GM23338 (cell line): ENCODE results near the gene MAP3K14. TPM values are rescaled to one million over a fixed set of nuclear protein-coding genes. Genes with fewer than 3 reads are reported as not detected.
A peak's percentile ranks its signal among the peaks of the same experiment; 100 is the strongest.

Experiments
- ATAC-seq: fragments of 200-7000 bp; cut with Tn5 transposase; 3 replicates; pipeline ENCODE4 v1.9.1; 2020
- DNase-seq: peaks from one replicate; pipeline ENCODE4 v3.0.0-alpha.2; 2015; ENCODE audit warnings: low spot score
- H2AFZ ChIP-seq: fragments of 200-600 bp; sonication (generic); 2 replicates; pipeline ENCODE4 v1.8.0; 2016; ENCODE audit warnings: antibody characterized with exemption, mild to moderate bottlenecking, moderate library complexity
- H3F3A ChIP-seq: fragments of 200-600 bp; sonication (generic); replicated peaks from 2 replicates; pipeline ENCODE4 v1.8.0; 2017; ENCODE audit warnings: antibody characterized with exemption, mixed run types, low read depth
- H3K27ac ChIP-seq: fragments of 200-600 bp; sonication (generic); 2 replicates; pipeline ENCODE4 v1.6.1; 2016; ENCODE audit warnings: low read depth
- H3K27me3 ChIP-seq: fragments of 200-600 bp; sonication (generic); 2 replicates; pipeline ENCODE4 v1.8.0; 2016; ENCODE audit warnings: mild to moderate bottlenecking, mixed run types, moderate library complexity; ENCODE audit not compliant: insufficient read depth
- H3K36me3 ChIP-seq: fragments of 200-600 bp; sonication (generic); 2 replicates; pipeline ENCODE4 v1.8.0; 2016; ENCODE audit warnings: mild to moderate bottlenecking; ENCODE audit not compliant: insufficient read depth
- H3K4me1 ChIP-seq: fragments of 200-600 bp; sonication (generic); 2 replicates; pipeline ENCODE4 v1.8.0; 2016; ENCODE audit warnings: mild to moderate bottlenecking, moderate library complexity; ENCODE audit not compliant: insufficient read depth
- H3K4me2 ChIP-seq: fragments of 200-600 bp; sonication (generic); 2 replicates; pipeline ENCODE4 v1.7.1; 2017; ENCODE audit warnings: mixed run types
- H3K4me3 ChIP-seq: fragments of 200-600 bp; sonication (generic); 2 replicates; pipeline ENCODE4 v1.6.1; 2016; ENCODE audit warnings: mixed run types
- H3K79me2 ChIP-seq: fragments of 200-600 bp; sonication (generic); replicated peaks from 2 replicates; pipeline ENCODE4 v1.8.0; 2017; ENCODE audit warnings: mild to moderate bottlenecking; ENCODE audit not compliant: insufficient read depth
- H3K9me2 ChIP-seq: fragments of 200-600 bp; sonication (generic); 2 replicates; pipeline ENCODE4 v1.8.0; 2017; ENCODE audit not compliant: insufficient read depth
- H4K20me1 ChIP-seq: fragments of 200-600 bp; sonication (generic); replicated peaks from 2 replicates; pipeline ENCODE4 v1.8.0; 2017; ENCODE audit warnings: mild to moderate bottlenecking; ENCODE audit not compliant: insufficient read depth
- H3K27ac Mint-ChIP-seq: 2 replicates; pipeline ENCODE4 v1.8.0; 2020; ENCODE audit warnings: inconsistent platforms, mild to moderate bottlenecking, moderate library complexity, mixed read lengths
- H3K27me3 Mint-ChIP-seq: 3 replicates; pipeline ENCODE4 v1.8.0; 2022; ENCODE audit warnings: low read depth, mild to moderate bottlenecking, moderate library complexity, mixed read lengths, inconsistent platforms; ENCODE audit not compliant: insufficient read depth, poor library complexity
- H3K36me3 Mint-ChIP-seq: 3 replicates; pipeline ENCODE4 v1.8.0; 2021; ENCODE audit warnings: low read depth, mild to moderate bottlenecking, inconsistent platforms, moderate library complexity, mixed read lengths
- H3K4me1 Mint-ChIP-seq: 3 replicates; pipeline ENCODE4 v1.8.0; 2020; ENCODE audit warnings: mild to moderate bottlenecking, inconsistent platforms, mixed read lengths
- H3K4me3 Mint-ChIP-seq: 3 replicates; pipeline ENCODE4 v1.8.0; 2021; ENCODE audit warnings: moderate library complexity, mild to moderate bottlenecking, inconsistent platforms, mixed read lengths
- H3K9me3 Mint-ChIP-seq: 3 replicates; pipeline ENCODE4 v1.8.0; 2020; ENCODE audit warnings: moderate library complexity, mild to moderate bottlenecking, inconsistent platforms, mixed read lengths
- CREB1 ChIP-seq: fragments of 250-450 bp; sonication (Bioruptor Pico); IDR thresholded peaks from 2 replicates; pipeline ENCODE4 v1.5.0; 2020; ENCODE audit warnings: low read depth, mild to moderate bottlenecking, moderate library complexity
- EZH2phosphoT487 ChIP-seq: fragments of 200-600 bp; sonication (generic); IDR thresholded peaks from one replicate; pipeline ENCODE4 v1.8.1; 2018; ENCODE audit warnings: antibody characterized with exemption; ENCODE audit not compliant: unreplicated experiment
- JUNB ChIP-seq: IDR thresholded peaks from one replicate; pipeline ENCODE4 v1.6.1; 2016; ENCODE audit warnings: antibody characterized with exemption; ENCODE audit not compliant: unreplicated experiment
- NANOG ChIP-seq: IDR thresholded peaks from 2 replicates; pipeline ENCODE4 v1.6.1; 2016; ENCODE audit warnings: antibody characterized with exemption, borderline replicate concordance
- STAT1 ChIP-seq: IDR thresholded peaks from one replicate; pipeline ENCODE4 v1.6.1; 2016; ENCODE audit warnings: antibody characterized with exemption; ENCODE audit not compliant: unreplicated experiment
- polyA plus RNA-seq: library from polyadenylated mRNA; unstranded; fragments of >200 nt; fragmentation: Nextera tagmentation; extraction: Ambion mirVana; gene quantifications from 2 replicates; pipeline ENCODE4 v1.2.1, GENCODE V29; 2016
- total RNA-seq: library from RNA; depleted of rRNA; stranded (reverse); fragments of >200 nt; shearing (Covaris generic); gene quantifications from 2 replicates; pipeline ENCODE4 v1.2.3, GENCODE V29; 2014
- TF ChIP-seq, protein P1 (sequence below), 2 experiments: fragments of 200-600 bp in 1 of 2; sonication (generic) in 1 of 2; conservative IDR thresholded peaks; 2 replicates each; pipeline versions ENCODE4 v1.5.1 to v1.6.1; 2016 to 2017; ENCODE audit warnings: antibody characterized with exemption in 2 of 2, low read depth in 2 of 2, mild to moderate bottlenecking in 2 of 2, moderate library complexity in 1 of 2
- TF ChIP-seq, protein P2 (sequence below): fragments of 250-450 bp; sonication (Bioruptor Pico); IDR thresholded peaks from 2 replicates; pipeline ENCODE4 v1.5.0; 2020; ENCODE audit warnings: mild to moderate bottlenecking, moderate library complexity

Gene MAP3K14
- total and polyA plus RNA-seq, 2 experiments from 2014 or later = 1.3 to 4.9 TPM

DNA sequence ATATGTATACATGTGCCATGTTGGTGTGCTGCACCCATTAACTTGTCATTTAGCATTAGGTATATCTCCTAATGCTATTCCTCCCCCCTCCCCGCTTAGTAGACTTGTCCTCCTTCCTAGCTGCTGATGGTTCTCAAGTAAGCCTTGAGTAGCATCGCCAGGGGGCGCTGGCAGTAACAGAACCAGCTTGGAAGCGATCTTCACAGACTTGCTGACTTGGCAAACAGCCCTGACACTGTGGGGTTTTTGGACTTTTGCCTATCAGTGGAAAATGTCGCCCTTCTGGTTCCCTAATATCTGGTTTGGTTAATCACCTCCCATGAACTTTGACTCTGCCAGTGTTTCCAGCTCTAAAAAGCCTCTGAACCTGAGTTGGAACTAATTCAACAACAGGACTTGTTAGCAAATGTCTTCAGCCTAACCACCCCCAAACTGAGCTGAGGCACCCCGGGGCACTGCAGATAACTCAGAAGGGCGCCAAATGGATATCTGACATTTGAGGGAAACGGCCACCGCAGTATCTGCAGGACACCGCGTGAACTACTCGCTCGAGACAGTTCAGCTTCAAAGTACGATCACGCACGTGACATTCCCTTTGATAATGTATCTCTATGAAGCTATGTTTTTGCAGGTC, 39.5 kb downstream of the MAP3K14 start:
- no peak for TF ChIP-seq JUNB
- TF ChIP-seq, protein P1, sequence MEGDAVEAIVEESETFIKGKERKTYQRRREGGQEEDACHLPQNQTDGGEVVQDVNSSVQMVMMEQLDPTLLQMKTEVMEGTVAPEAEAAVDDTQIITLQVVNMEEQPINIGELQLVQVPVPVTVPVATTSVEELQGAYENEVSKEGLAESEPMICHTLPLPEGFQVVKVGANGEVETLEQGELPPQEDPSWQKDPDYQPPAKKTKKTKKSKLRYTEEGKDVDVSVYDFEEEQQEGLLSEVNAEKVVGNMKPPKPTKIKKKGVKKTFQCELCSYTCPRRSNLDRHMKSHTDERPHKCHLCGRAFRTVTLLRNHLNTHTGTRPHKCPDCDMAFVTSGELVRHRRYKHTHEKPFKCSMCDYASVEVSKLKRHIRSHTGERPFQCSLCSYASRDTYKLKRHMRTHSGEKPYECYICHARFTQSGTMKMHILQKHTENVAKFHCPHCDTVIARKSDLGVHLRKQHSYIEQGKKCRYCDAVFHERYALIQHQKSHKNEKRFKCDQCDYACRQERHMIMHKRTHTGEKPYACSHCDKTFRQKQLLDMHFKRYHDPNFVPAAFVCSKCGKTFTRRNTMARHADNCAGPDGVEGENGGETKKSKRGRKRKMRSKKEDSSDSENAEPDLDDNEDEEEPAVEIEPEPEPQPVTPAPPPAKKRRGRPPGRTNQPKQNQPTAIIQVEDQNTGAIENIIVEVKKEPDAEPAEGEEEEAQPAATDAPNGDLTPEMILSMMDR (conservative IDR thresholded peaks at IDR 0.05; ENCODE audit: low read depth in 2 of 2) = peak; percentile 93 to 97
- no peaks in the 10 kb centered on the region for H3K9me3 Mint-ChIP-seq
- Histone ChIP-seq H3K27me3 (no peaks in the 10 kb centered on the region), H3K27ac (no peak overlapping the region), H3K4me3 (no peak overlapping the region), H3K4me1 (no peaks in the 10 kb centered on the region), H3F3A (peaks cover 7% of the 10 kb centered on the region; the same call in 1 of the 2 replicates), H4K20me1 (no peaks in the 10 kb centered on the region; the same call in 1 of the 2 replicates), H2AFZ (no peak overlapping the region), H3K9me2 (no peaks in the 10 kb centered on the region), H3K79me2 (no peaks in the 10 kb centered on the region), H3K4me2 (no peak overlapping the region), H3K36me3 (no peaks in the 10 kb centered on the region)
- DNase-seq (peak; percentile 98), ATAC-seq (peak; percentile 96)
- peaks cover 2% of the 10 kb centered on the region for H3K27me3 Mint-ChIP-seq
- peak overlapping the region; percentile 41; the same call in 1 of the 2 replicates for H3K27ac Mint-ChIP-seq
- H3K4me1 Mint-ChIP-seq = peaks cover 17% of the 10 kb centered on the region
- no peak overlapping the region; the same call in 2 of the 3 replicates for H3K4me3 Mint-ChIP-seq
- H3K36me3 Mint-ChIP-seq = peaks cover 3% of the 10 kb centered on the region; the same call in 2 of the 3 replicates

DNA sequence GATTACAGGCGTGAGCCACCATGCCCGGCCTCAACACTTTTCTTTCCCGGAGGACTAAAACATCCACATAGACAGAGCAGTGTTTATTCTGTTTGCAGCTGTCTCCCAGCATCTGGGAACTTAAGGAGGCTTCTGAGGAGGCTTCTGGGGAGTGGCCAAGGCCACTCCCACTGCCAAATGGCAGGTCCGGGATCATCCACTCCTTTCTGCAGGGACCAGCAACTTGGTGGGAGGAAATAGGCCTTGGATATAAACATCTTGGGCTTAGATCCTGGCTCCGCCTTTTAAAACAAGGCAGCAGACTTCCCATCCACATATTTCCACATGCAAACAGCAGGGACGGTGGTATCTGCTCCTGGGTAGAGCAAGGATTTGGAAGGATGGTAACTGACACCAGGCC, 40.8 kb downstream of the MAP3K14 start:
- H3K79me2 ChIP-seq = no peaks in the 10 kb centered on the region
- H3K36me3 ChIP-seq = no peaks in the 10 kb centered on the region
- H3F3A ChIP-seq = peaks cover 7% of the 10 kb centered on the region; the same call in 1 of the 2 replicates
- H3K27me3 ChIP-seq = no peaks in the 10 kb centered on the region
- Mint-ChIP-seq H3K27ac (no peak overlapping the region), H3K27me3 (no peaks in the 10 kb centered on the region), H3K9me3 (no peaks in the 10 kb centered on the region), H3K36me3 (peaks cover 3% of the 10 kb centered on the region; the same call in 1 of the 3 replicates), H3K4me3 (no peak overlapping the region), H3K4me1 (peaks cover 17% of the 10 kb centered on the region)
- ATAC-seq (no peak), DNase-seq (no peak)
- no peaks in the 10 kb centered on the region for H3K9me2 ChIP-seq
- no peaks in the 10 kb centered on the region for H3K4me1 ChIP-seq
- H3K4me3 ChIP-seq = no peak overlapping the region
- no peaks in the 10 kb centered on the region; the same call in 1 of the 2 replicates for H4K20me1 ChIP-seq
- H2AFZ ChIP-seq = no peak overlapping the region
- no peak overlapping the region for H3K4me2 ChIP-seq
- no peak overlapping the region for H3K27ac ChIP-seq
- no peak for TF ChIP-seq STAT1
- TF ChIP-seq, protein P1 (conservative IDR thresholded peaks at IDR 0.05; ENCODE audit: low read depth in 2 of 2) = no peak
- TF ChIP-seq, protein P2, sequence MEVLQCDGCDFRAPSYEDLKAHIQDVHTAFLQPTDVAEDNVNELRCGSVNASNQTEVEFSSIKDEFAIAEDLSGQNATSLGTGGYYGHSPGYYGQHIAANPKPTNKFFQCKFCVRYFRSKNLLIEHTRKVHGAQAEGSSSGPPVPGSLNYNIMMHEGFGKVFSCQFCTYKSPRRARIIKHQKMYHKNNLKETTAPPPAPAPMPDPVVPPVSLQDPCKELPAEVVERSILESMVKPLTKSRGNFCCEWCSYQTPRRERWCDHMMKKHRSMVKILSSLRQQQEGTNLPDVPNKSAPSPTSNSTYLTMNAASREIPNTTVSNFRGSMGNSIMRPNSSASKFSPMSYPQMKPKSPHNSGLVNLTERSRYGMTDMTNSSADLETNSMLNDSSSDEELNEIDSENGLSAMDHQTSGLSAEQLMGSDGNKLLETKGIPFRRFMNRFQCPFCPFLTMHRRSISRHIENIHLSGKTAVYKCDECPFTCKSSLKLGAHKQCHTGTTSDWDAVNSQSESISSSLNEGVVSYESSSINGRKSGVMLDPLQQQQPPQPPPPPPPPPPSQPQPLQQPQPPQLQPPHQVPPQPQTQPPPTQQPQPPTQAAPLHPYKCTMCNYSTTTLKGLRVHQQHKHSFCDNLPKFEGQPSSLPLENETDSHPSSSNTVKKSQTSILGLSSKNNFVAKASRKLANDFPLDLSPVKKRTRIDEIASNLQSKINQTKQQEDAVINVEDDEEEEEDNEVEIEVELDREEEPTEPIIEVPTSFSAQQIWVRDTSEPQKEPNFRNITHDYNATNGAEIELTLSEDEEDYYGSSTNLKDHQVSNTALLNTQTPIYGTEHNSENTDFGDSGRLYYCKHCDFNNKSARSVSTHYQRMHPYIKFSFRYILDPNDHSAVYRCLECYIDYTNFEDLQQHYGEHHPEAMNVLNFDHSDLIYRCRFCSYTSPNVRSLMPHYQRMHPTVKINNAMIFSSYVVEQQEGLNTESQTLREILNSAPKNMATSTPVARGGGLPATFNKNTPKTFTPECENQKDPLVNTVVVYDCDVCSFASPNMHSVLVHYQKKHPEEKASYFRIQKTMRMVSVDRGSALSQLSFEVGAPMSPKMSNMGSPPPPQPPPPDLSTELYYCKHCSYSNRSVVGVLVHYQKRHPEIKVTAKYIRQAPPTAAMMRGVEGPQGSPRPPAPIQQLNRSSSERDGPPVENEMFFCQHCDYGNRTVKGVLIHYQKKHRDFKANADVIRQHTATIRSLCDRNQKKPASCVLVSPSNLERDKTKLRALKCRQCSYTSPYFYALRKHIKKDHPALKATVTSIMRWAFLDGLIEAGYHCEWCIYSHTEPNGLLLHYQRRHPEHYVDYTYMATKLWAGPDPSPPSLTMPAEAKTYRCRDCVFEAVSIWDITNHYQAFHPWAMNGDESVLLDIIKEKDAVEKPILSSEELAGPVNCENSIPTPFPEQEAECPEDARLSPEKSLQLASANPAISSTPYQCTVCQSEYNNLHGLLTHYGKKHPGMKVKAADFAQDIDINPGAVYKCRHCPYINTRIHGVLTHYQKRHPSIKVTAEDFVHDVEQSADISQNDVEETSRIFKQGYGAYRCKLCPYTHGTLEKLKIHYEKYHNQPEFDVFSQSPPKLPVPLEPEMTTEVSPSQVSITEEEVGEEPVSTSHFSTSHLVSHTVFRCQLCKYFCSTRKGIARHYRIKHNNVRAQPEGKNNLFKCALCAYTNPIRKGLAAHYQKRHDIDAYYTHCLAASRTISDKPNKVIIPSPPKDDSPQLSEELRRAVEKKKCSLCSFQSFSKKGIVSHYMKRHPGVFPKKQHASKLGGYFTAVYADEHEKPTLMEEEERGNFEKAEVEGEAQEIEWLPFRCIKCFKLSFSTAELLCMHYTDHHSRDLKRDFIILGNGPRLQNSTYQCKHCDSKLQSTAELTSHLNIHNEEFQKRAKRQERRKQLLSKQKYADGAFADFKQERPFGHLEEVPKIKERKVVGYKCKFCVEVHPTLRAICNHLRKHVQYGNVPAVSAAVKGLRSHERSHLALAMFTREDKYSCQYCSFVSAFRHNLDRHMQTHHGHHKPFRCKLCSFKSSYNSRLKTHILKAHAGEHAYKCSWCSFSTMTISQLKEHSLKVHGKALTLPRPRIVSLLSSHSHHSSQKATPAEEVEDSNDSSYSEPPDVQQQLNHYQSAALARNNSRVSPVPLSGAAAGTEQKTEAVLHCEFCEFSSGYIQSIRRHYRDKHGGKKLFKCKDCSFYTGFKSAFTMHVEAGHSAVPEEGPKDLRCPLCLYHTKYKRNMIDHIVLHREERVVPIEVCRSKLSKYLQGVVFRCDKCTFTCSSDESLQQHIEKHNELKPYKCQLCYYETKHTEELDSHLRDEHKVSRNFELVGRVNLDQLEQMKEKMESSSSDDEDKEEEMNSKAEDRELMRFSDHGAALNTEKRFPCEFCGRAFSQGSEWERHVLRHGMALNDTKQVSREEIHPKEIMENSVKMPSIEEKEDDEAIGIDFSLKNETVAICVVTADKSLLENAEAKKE (CRISPR knock-in tag) = no peak
- no peak for TF ChIP-seq NANOG
- TF ChIP-seq CREB1 (CRISPR knock-in tag) = no peak
- TF ChIP-seq EZH2phosphoT487 = no peak
